OCI-M2 (cell line): Measurements from ENCODE around the gene ARHGEF7.

ENCODE experiments used
- DNase-seq: peaks from one replicate; lab custom pipeline; 2025; ENCODE audit not compliant: unreplicated experiment; lab: John Stamatoyannopoulos, UW

The ARHGEF7 gene

DNA sequence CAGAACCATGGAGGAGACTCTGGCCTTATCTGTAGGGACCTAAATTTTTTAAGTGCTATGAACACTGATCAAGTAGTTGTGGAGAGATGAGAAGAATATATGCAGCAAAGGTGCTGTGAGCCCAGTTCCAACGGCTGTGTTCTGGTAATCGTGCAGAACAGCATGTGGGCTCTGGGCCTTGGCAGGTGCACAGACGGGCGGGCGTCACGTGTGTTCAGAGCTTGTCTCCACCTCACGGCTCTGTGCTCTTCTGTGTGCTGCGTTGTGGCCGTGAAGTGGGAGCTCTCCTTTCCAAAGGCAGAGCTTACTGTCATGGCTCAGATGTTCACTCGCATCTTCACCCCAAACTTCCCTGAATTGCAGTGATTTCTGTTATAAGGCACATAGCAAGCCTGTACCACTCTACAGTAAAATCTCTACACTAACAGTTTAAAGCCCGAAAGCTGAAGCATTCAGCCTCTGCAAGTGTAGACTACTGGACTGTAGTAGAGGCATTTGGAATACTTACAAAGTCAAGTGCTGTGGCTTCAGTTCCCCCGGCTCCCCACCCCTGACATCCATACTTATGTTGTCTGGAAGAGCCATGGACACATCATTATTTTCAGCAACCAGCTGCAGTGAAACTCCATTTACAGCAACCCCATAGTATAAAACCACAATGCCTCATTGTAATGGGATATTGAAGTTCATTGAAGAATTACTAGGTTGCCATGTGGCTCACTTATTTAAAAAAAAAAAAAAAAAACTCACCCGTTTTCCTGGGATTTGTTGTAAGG, 177.8 kb downstream of the ARHGEF7 start:
- no peak for DNase-seq

GRCh38 chr13:111295886-111296285, 180.8 kb downstream of the ARHGEF7 start:
- DNase-seq, result no peak

GRCh38 chr13:111296417-111296816, 181.3 kb downstream of the ARHGEF7 start:
- DNase-seq, result no peak

GRCh38 chr13:111298214-111298975, 183.3 kb downstream of the ARHGEF7 start:
- no peak for DNase-seq

DNA sequence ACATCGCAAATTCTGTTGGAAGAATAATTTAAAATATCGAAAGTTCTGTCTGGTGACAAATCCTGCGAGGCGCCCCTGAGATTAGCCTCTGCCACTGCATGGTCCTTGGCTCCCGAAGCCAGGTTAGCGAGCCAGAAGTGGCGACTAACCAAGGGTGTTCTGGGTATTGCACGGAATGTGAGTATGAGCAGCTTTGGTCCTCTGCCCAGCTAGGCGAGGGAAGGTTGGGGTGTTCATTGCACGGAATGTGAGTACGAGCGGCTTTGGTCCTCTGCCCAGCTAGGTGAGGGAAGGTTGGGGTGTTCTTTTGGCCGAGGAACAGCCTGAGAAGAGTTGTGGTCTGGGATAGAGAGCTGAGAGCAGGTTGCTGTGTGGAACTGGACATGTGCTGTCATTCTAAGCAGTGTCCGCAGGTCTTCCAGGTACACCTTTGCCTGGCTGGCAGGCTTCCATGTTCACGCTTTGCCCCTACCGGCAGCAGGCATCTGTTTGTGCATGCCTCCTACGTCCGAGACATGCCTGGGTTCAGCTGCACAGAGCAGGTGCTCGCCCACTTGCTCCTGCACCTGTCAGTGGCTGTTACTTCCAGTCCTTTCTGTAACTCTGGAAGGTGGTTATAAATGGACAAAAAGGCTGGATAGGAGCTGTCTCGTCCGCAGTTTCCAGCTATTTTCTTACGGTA, 187.1 kb downstream of the ARHGEF7 start:
- DNase-seq, result no peak

DNA sequence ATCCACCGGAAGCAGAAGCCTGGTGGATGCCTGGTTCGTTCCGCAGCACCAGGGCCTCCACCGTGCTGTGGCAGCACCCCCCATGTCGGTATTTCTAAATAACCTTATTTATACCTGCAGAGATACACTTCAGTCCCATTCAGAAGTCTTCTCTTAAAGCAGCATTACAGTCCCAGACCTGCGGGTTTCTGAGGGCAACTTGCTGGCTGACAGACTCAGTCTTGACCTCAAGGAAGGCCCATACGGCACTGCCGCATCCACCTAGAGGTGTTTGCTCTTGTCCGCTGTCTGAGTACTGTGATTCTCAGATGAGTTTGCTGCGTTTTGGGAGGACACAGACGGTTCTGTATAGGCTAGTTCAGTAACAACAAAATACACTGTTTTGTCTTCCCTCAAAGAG, 188.4 kb downstream of the ARHGEF7 start:
- no peak for DNase-seq

DNA sequence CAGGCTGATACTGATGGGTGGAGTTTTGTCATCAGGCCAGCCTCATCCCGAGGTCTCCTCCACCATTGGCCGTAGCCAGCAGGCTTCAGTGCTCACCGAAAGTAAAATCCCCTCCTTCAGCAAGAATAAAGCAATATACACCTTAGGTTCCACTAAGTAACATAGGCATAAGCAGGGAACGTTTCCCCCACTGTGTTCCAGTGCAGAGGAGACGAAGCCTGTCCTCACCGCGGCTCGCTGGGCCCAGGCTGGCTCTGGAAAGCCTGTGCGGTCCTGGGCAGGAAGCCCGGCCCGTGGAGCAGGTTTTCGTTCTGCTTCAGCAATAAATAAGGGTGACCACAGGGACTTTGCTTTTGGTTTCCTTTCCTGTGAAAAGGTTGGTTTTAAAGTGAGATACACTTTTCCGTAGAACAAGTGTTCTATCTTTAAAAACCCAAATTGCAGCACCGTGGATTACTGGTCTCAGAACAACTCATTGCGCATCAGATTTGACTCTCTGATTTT, 189.0 kb downstream of the ARHGEF7 start:
- no peak for DNase-seq

DNA sequence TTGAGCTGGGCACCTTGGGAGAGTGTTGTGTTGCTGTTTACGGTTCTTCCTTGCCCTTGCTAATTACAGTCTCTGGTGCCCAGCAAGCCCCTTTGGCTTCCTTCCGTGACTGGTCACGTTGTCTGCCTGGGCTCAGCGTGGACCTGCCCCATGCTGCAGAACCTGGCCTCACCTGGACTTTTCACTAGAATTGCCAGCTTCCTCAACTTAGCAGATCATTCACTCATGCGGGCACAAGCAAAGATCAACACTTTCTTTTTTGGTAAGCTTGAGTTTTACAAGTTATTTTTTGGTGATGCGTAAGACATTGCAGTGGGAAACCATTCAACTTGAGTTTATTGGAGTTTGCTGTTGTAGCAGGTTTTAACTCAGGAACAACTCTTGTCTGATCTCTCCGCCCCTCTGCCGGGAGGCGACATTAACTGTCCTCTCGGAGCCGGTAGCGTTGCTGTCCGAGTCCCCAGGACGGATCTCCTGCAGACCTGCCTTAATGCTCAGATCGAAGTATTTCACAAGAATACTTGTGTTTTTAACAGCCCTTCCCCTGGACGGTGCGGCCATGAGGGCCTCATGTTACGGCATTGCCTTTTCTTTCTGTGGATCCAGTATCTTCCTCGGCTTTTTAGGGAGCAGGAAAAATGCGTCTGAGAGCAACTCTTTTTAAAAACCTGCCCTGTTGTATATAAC, 189.6 kb downstream of the ARHGEF7 start:
- DNase-seq, result no peak

DNA sequence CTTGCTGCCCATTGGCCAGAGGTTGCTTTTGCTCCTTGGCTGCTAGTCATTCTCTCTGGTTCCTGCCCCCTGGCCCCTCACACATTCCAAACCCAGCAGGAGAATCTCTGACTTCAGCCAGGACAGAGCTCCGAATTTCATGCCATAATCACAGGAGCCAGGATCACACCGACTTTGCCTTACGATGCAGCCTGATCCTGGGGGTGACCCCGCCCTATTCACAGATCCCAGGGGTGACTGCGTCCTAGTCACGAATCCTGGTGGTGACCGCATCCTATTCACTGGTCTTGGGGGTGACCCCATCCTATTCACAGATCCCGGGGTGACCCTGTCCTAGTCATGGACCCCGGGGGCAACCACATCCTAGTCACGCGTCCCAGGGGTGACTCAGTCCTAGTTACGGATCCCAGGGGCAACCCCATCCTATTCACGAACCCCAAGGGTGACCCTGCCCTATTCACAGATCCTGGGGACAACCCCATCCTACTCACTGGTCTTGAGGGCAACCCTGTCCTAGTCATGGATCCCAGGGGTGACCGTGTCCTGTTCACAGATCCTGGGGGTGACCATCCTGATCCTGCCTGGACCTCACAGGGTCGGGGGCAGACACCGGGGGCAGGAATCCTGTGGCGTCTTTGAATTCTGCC, 198.0 kb downstream of the ARHGEF7 start:
- no peak for DNase-seq

DNA sequence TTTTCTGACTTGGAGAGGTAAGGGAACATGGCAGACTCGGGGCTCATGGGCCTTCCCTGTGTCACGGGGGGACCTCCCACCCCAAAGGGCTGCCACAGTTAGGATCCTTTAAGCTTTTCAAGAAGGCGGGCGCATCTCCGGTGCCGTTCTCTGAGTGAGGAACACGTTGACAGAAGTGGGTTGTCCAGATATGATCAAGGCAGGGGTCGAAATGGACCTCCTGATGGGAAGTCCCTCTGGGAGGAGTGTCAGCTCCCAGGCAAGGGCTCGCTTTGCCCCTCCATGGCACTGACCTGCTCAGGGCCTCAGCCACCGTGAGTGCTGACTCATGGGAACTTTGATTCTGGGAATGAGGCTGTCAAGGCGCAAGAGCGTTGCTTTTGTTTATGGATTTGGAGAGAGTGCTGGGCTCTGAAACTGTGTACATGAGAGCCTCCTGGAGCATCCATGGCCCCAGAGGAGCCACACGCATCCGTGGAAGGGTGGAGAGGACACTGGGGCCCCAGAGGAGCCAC, 198.9 kb downstream of the ARHGEF7 start:
- DNase-seq, result no peak

- no peak for DNase-seq
Observed at GRCh38 chr13:111314852-111315251, 199.7 kb downstream of the ARHGEF7 start.

- no peak for DNase-seq
Observed at GRCh38 chr13:111315347-111315995, 200.4 kb downstream of the ARHGEF7 start.

DNA sequence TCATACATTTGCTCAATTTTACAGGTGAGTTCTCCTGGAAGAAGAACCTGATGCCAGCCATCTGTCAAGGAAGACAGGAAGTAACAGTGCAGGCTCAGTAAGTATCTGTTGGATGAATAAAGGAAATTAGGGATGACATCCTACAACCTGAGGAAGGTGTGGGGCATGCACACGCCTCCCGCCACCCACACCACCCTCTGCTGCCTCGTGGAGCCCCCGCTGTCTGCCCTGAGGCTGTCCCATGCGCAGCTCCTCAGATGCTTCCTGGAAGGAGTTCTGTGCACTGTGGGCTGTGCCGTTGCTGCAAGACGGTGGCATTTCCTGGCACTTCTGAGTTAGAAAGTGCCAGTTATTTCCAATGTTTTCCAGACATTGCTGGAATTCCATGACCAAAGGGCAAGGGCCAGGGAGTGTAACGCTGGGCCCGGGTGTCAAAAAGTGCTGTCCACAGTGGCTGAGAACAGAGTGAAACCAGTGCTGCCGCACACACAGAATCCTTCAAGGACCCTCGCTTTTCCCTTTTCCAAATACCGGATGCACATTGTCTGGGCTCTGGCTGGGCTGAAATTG, 201.1 kb downstream of the ARHGEF7 start:
- no peak for DNase-seq

DNA sequence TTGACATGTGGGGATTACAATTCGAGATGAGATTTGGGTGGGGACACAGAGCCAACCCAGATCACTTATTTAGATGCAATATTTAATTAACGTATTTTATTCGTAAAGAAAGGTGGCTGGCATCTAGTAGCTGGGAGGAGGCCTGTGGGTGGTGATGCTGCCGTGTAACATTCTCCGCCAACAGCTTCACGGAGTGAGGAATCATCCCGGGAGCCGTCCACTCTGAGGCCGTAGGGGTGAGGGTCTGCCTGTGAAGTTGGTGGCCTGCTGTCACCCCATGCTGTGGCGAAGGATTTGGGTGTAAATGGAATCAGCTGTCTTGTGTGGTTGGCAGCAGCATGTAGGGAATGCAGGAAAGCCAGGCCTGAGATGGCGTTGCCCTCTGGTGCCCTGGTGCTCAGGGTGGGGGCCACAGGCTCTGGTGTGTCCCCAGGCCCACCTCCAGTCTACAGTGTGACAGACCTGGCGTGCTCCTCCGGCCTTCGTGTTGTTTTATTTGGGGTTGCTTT, 202.0 kb downstream of the ARHGEF7 start:
- no peak for DNase-seq

DNA sequence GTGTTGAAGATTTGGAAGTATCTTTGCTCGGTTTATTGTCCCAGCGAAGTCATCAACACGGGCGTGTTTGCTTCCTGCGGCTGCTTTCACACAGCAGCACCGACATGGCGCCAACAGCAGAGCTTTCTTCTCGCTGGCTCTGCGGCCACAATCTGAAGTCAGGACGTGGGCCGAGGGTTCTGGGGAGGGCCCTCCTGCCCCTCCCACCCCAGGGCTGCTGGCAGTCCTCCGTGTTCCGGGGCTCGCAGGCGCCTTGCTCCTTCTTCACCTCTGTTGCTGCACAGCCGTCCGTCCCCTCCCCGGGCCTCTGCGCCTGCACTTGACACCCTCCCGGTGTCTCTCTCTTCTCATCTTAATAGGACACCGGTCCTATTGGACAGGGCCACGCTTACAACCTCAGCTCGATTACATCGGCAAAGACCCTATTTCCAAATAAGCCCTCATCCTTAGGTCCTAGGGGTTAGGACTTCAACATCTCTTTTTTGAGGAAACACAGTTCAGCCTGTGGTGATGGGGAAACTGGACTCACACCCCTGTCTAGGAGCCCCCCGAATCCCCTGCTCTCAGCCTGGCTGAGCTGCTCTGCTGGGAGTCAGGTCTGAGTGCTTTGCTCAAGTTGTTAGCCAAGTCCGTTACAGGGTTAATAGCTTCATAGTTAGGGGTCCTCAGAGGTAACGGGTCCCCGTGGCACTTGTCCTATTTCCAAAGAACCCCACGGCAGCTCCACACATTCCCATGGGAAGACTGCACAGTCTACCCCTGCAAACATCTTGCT, 202.6 kb downstream of the ARHGEF7 start:
- DNase-seq, result no peak

DNA sequence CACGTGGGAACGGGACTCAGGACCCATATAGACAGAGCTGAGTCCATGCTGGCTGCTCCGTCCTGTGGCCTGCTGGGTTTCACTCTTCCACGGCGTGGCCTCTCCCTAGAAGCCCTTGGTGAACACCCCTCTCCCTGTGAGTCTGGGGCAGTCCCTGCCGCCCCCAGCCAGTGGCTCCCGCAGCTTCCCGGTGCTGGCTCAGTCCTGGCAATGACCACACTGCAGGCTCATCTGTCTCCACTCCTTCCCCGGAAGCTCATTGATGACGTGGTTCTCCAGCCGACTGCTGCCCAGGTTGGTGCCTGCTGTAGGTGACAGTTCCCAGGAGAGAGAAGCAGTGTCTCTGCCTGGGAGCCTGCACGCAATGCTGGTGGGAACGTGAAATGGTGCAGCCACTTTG, 203.3 kb downstream of the ARHGEF7 start:
- no peak for DNase-seq

- DNase-seq, result no peak
Observed at GRCh38 chr13:111319521-111319920, 204.4 kb downstream of the ARHGEF7 start.
